Uterus (tissue), 4 donors: ENCODE measurements around the gene PSME3IP1. TPM values are rescaled to one million over a fixed set of nuclear protein-coding genes. Genes with fewer than 3 reads are reported as not detected.
A peak's percentile ranks its signal among the peaks of the same experiment; 100 is the strongest.

Experiments used
- DNase-seq, 2 donors: peaks; one replicate each; pipeline ENCODE4 v3.0.0-alpha.2; 2019 to 2020
- H3K27ac ChIP-seq, 2 donors: fragments of 200-600 bp; sonication (generic); 1 replicate in 1 of 2; 2 replicates in 1 of 2; pipeline ENCODE4 v1.5.1; 2016 to 2018
- H3K27me3 ChIP-seq, 2 donors: fragments of 200-600 bp; sonication (generic); one replicate each; pipeline ENCODE4 v1.5.1; 2018 to 2019; ENCODE audit warnings: control low read depth in 1 of 2
- H3K36me3 ChIP-seq, 2 donors: fragments of 200-600 bp; sonication (generic); one replicate each; pipeline ENCODE4 v1.5.1; 2019; ENCODE audit warnings: control low read depth in 1 of 2
- H3K4me1 ChIP-seq, 2 donors: fragments of 200-600 bp; sonication (generic); one replicate each; pipeline ENCODE4 v1.5.1; 2018 to 2019; ENCODE audit warnings: control low read depth in 1 of 2
- H3K4me3 ChIP-seq, 2 donors: fragments of 200-600 bp; sonication (generic); 1 replicate in 1 of 2; 2 replicates in 1 of 2; pipeline ENCODE4 v1.5.1; 2018 to 2019; ENCODE audit warnings: mild to moderate bottlenecking in 1 of 2
- H3K9me3 ChIP-seq, 2 donors: fragments of 200-600 bp; sonication (generic); one replicate each; pipeline ENCODE4 v1.5.1; 2019; ENCODE audit warnings: control low read depth in 1 of 2
- CTCF ChIP-seq, 4 experiments: fragments of 200-600 bp in 2 of 4; fragments of 450-650 bp in 2 of 4; sonication (generic) in 2 of 4; IDR thresholded peaks; one replicate each; pipeline ENCODE4 v1.5.1; 2016 to 2019; ENCODE audit warnings: antibody characterized with exemption in 4 of 4, mild to moderate bottlenecking in 2 of 4, moderate library complexity in 1 of 4
- POLR2A ChIP-seq, 2 donors: fragments of 450-650 bp; IDR thresholded peaks; one replicate each; pipeline ENCODE4 v1.6.1; 2016; ENCODE audit warnings: antibody characterized with exemption in 2 of 2, mild to moderate bottlenecking in 1 of 2, moderate library complexity in 1 of 2
- intact Hi-C: fragments of 100-400 bp; cut with DNase I; formaldehyde crosslinking; loops from one replicate; pipeline ENCODE4 v1.15.1; 2023; ENCODE audit warnings: low total_unique reads
- total RNA-seq, 4 donors: library from RNA; depleted of rRNA in 3 of 4; stranded (reverse); fragments of >200 nt in 3 of 4; gene quantifications; one replicate each; pipeline versions ENCODE4 v1.1.0 to v1.2.4, GENCODE V29; 2014 to 2023
- donor health status: DM: yes; HTN: yes; CAD: no.

PSME3IP1 gene
- total RNA-seq, 4 donors from 2014 or later, result 45.3 to 323 (median 75.1) TPM

DNA sequence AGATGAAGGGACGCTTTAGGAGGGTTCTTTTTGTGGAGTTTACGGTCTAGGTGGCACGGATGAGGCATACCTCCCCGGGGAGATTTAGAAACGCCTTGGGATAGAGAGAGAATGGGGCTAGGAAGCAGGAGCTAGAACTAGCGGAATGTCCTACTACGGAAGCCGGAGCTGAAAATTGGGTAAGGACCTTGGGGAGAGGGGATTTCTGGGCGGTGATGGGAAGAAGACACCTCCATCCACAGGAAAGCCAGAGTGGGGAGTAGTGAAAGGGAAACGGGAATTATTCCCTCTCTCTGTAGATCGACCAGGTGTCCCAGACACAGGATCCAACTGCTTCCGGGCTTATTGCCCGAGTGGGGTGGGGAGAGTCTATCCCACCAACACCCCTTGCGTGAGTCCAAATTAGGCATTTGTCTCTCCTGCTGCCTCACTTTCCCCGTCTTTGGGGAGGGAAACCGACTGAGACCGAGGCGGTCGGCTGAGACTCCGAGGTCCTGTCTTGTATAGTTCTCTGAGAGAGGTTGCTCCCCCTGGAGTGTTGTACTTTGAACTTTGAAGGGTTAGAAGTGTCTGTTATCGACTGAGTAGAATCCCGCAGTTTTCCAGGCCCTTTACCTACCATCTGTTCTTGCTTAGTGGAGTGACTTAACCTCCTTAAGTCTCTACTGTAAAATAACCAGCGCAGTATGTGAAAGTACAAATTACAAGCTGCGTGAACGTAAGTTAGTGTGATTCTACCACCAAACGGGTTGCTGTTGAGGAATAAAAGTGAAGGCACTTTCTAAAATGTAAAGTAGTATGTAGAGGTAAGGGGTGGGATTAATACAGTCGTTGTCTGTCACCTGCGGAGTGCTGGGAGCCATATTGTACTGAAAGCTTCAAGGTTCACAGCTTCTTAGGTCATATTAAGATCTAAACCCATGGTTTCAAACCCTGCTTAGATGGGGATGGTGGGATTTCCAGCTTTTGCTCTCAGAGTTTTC, 1.3 kb upstream of the PSME3IP1 start:
- DNase-seq, result peak; percentile 22
- H3K4me1 ChIP-seq, result peaks cover 0 to 11% of the 10 kb centered on the region in 2 donors
- TF ChIP-seq CTCF (IDR thresholded peaks at IDR 0.05) (no peak), POLR2A (IDR thresholded peaks at IDR 0.05) (no peak)

GRCh38 chr16:57185446-57185944, 344 bp downstream of the PSME3IP1 start:
- peak; percentile 55 to 70 for DNase-seq

More for the DNA sequence above, 1.3 kb upstream of the PSME3IP1 start:
- H3K36me3 ChIP-seq, result no peaks in the 10 kb centered on the region
- no peaks in the 10 kb centered on the region for H3K9me3 ChIP-seq
- intact Hi-C loops, result no loop called here
- H3K4me3 ChIP-seq, result peak overlapping the region; percentile 70 to 96
- H3K27ac ChIP-seq, result peak overlapping the region; percentile 88 to 93
- H3K27me3 ChIP-seq, result no peaks in the 10 kb centered on the region

GRCh38 chr16:57184887-57185445, 873 bp downstream of the PSME3IP1 start:
- Histone ChIP-seq H3K9me3 (no peaks in the 10 kb centered on the region), H3K27me3 (no peaks in the 10 kb centered on the region), H3K4me3 (peak overlapping the region; percentile 83 to 96), H3K27ac (peak overlapping the region; percentile 77 to 95), H3K4me1 (peaks cover 0 to 3% of the 10 kb centered on the region in 2 donors), H3K36me3 (no peaks in the 10 kb centered on the region)
- intact Hi-C loops, result no loop called here
- no peak for TF ChIP-seq POLR2A (IDR thresholded peaks at IDR 0.05)
- TF ChIP-seq CTCF (IDR thresholded peaks at IDR 0.05), result no peak
- no peak for DNase-seq

More at GRCh38 chr16:57185446-57185944, 344 bp downstream of the PSME3IP1 start:
- peak overlapping the region; percentile 77 to 95 for H3K27ac ChIP-seq
- no peaks in the 10 kb centered on the region for H3K9me3 ChIP-seq
- peaks cover 0 to 3% of the 10 kb centered on the region in 2 donors for H3K4me1 ChIP-seq
- H3K4me3 ChIP-seq, result peak overlapping the region; percentile 83 to 96
- intact Hi-C loops, result no loop called here
- TF ChIP-seq POLR2A (IDR thresholded peaks at IDR 0.05) (no peak), CTCF (IDR thresholded peaks at IDR 0.05) (no peak)
- no peaks in the 10 kb centered on the region for H3K36me3 ChIP-seq
- no peaks in the 10 kb centered on the region for H3K27me3 ChIP-seq

DNA sequence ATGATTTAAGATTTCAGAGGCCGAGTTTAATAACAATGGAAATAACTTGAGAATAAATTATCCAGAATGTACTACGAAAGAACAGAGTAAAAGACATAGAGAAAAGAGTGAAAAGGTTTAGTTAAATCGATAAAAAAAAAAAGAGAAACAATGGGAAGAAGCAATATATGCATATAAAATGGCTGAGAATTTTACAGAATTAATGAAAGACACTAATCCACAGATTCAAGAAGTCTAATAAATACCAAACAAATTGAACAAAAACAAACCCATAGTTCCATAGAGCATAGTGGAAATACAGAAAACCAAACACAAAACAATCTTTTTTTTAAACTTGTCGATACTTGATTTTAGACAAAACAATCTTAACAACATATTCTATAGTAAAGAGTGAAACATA, 1.7 kb downstream of the PSME3IP1 start:
- TF ChIP-seq CTCF (IDR thresholded peaks at IDR 0.05), result no peak
- no peak for TF ChIP-seq POLR2A (IDR thresholded peaks at IDR 0.05)
- Histone ChIP-seq H3K4me1 (peaks cover 0 to 3% of the 10 kb centered on the region in 2 donors), H3K27me3 (no peaks in the 10 kb centered on the region), H3K27ac (no peak overlapping the region), H3K36me3 (no peaks in the 10 kb centered on the region), H3K4me3 (no peak overlapping the region), H3K9me3 (no peaks in the 10 kb centered on the region)
- intact Hi-C loops, result no loop called here
- DNase-seq, result no peak
